HCT116 (cell line): ENCODE data around the gene LRIG3. TPM values are rescaled to one million over a fixed set of nuclear protein-coding genes. Genes with fewer than 3 reads are reported as not detected.
A peak's percentile ranks its signal among the peaks of the same experiment; 100 is the strongest.

Experiments
- ATAC-seq: fragments of 200-7000 bp; cut with Tn5 transposase; 2 replicates; pipeline ENCODE4 v1.9.1; 2020; ENCODE audit warnings: mild to moderate bottlenecking, moderate library complexity
- Bru-seq: library from RNA; stranded (reverse); fragments of 400-500 nt; gene quantifications from one replicate; lab custom pipeline; 2021; lab: Mats Ljungman, UMichigan
- BruChase-seq, 2 experiments: library from RNA; stranded (reverse); fragments of 400-500 nt; gene quantifications; one replicate each; lab custom pipeline; 2021; lab: Mats Ljungman, UMichigan
- BruUV-seq: library from RNA; stranded (reverse); fragments of 400-500 nt; replicated peaks from 2 replicates; lab custom pipeline; 2021; lab: Mats Ljungman, UMichigan
- CTCF ChIA-PET: fragments of 300-600 bp; sonication (Branson Sonifier 250); formaldehyde crosslinking; loops from one replicate; lab custom pipeline; 2021; ENCODE audit warnings: antibody characterized with exemption; lab: Charles Lee
- POLR2A ChIA-PET: fragments of 300-600, 350-600 bp; sonication (Branson Sonifier 250); formaldehyde crosslinking; loops from one replicate; lab custom pipeline; 2021; ENCODE audit warnings: antibody characterized with exemption; lab: Charles Lee
- RAD21 ChIA-PET, 2 experiments: fragments of 300-600 bp; sonication (Branson Sonifier 250); formaldehyde crosslinking; loops; one replicate each; lab custom pipeline; 2023; ENCODE audit warnings: low total read pairs in 2 of 2; ENCODE audit not compliant: uncharacterized antibody in 2 of 2, unreplicated experiment in 2 of 2, low non-redundant PET in 1 of 2; lab: Charles Lee
- DNase-seq: peaks from one replicate; pipeline ENCODE4 v3.0.0-alpha.2; 2010; ENCODE audit warnings: low read depth, low spot score
- H2AFZ ChIP-seq: fragments of 200-600 bp; shearing (Covaris generic), sonication (generic); 2 replicates; pipeline ENCODE4 v1.6.1; 2017; ENCODE audit warnings: low read depth, mixed run types, mixed read lengths, antibody characterized with exemption, low read length; ENCODE audit not compliant: poor library complexity, severe bottlenecking
- H3K27ac ChIP-seq: 2 replicates; pipeline ENCODE4 v1.5.1; 2012; ENCODE audit warnings: low read depth, low read length
- H3K27me3 ChIP-seq: fragments of 200-600 bp; sonication (generic); 2 replicates; pipeline ENCODE4 v1.6.1; 2016; ENCODE audit warnings: mixed run types, low read length, mixed read lengths; ENCODE audit not compliant: insufficient read depth
- H3K36me3 ChIP-seq, 2 experiments: fragments of 200-500 bp in 1 of 2; fragments of 200-600 bp in 1 of 2; sonication (Bioruptor generic) in 1 of 2; sonication (generic) in 1 of 2; 2 replicates each; pipeline versions ENCODE4 v1.5.1 to v1.6.1; 2014 to 2016; ENCODE audit warnings: low read length in 2 of 2, inconsistent platforms in 1 of 2, mixed read lengths in 1 of 2, mixed run types in 1 of 2; ENCODE audit not compliant: insufficient read depth in 2 of 2, control insufficient read depth in 1 of 2
- H3K4me1 ChIP-seq, 2 experiments: fragments of 200-600 bp in 1 of 2; sonication (generic) in 1 of 2; 2 replicates each; pipeline versions ENCODE4 v1.5.1 to v1.6.1; 2012 to 2017; ENCODE audit warnings: low read length in 2 of 2, inconsistent platforms in 1 of 2, mild to moderate bottlenecking in 1 of 2, mixed read lengths in 1 of 2, mixed run types in 1 of 2, moderate library complexity in 1 of 2; ENCODE audit not compliant: insufficient read depth in 2 of 2, control insufficient read depth in 1 of 2
- H3K4me2 ChIP-seq: fragments of 200-600 bp; sonication (generic); 2 replicates; pipeline ENCODE4 v1.6.1; 2017; ENCODE audit warnings: mixed run types, low read length, mixed read lengths
- H3K4me3 ChIP-seq, 2 experiments: fragments of 200-600 bp in 1 of 2; sonication (generic) in 1 of 2; replicated peaks in 1 of 2; 2 replicates each; pipeline ENCODE4 v1.5.1; 2011 to 2016; ENCODE audit warnings: low read length in 2 of 2, control low read depth in 1 of 2, low read depth in 1 of 2, mild to moderate bottlenecking in 1 of 2, mixed read lengths in 1 of 2, mixed run types in 1 of 2
- H3K79me2 ChIP-seq: fragments of 200-600 bp; sonication (generic); 2 replicates; pipeline ENCODE4 v1.6.1; 2017; ENCODE audit warnings: mild to moderate bottlenecking, mixed run types, low read length, moderate library complexity, mixed read lengths; ENCODE audit not compliant: insufficient read depth
- H3K9ac ChIP-seq: fragments of 200-600 bp; sonication (generic); 2 replicates; pipeline ENCODE4 v1.6.1; 2016; ENCODE audit warnings: low read length, mixed read lengths
- H3K9me2 ChIP-seq: fragments of 200-600 bp; sonication (generic), shearing (Covaris generic); 2 replicates; pipeline ENCODE4 v1.6.1; 2017; ENCODE audit warnings: mixed run types, mild to moderate bottlenecking, moderate library complexity; ENCODE audit not compliant: insufficient read depth
- H3K9me3 ChIP-seq, 2 experiments: fragments of 200-500 bp in 1 of 2; fragments of 200-600 bp in 1 of 2; sonication (Bioruptor generic) in 1 of 2; sonication (generic) in 1 of 2; 2 replicates each; pipeline ENCODE4 v1.6.1; 2014 to 2017; ENCODE audit warnings: low read length in 2 of 2, mixed read lengths in 2 of 2, inconsistent platforms in 1 of 2, low read depth in 1 of 2, mild to moderate bottlenecking in 1 of 2, mixed run types in 1 of 2, moderate library complexity in 1 of 2; ENCODE audit not compliant: control insufficient read depth in 1 of 2, insufficient read depth in 1 of 2
- H4K20me1 ChIP-seq: fragments of 200-600 bp; sonication (generic), shearing (Covaris generic); 2 replicates; pipeline ENCODE4 v1.6.1; 2017; ENCODE audit warnings: mixed run types, mild to moderate bottlenecking, moderate library complexity; ENCODE audit not compliant: insufficient read depth
- CBX3 ChIP-seq: IDR thresholded peaks from 2 replicates; pipeline ENCODE4 v1.6.1; 2012; ENCODE audit warnings: low read depth
- EGR1 ChIP-seq: IDR thresholded peaks from 2 replicates; pipeline ENCODE4 v1.6.1; 2012; ENCODE audit warnings: low read depth
- EZH2 ChIP-seq: fragments of 200-600 bp; sonication (generic); IDR thresholded peaks from 2 replicates; pipeline ENCODE4 v1.6.1; 2017; ENCODE audit warnings: antibody characterized with exemption, mixed run types
- SP1 ChIP-seq: IDR thresholded peaks from 2 replicates; pipeline ENCODE4 v1.6.1; 2012; ENCODE audit warnings: low read depth
- TCF7L2 ChIP-seq: IDR thresholded peaks from 2 replicates; pipeline ENCODE4 v1.7.0; 2011; ENCODE audit warnings: borderline replicate concordance, inconsistent platforms; ENCODE audit not compliant: insufficient read depth, insufficient read length; ENCODE audit errors: extremely low read depth
- YY1 ChIP-seq: IDR thresholded peaks from 2 replicates; pipeline ENCODE4 v1.6.1; 2011; ENCODE audit warnings: low read length, low read depth, moderate library complexity, mild to moderate bottlenecking; ENCODE audit not compliant: insufficient replicate concordance; ENCODE audit errors: extremely low read depth
- ZFX ChIP-seq: fragments of 450-650 bp; IDR thresholded peaks from 2 replicates; pipeline ENCODE4 v1.6.1; 2017
- intact Hi-C: fragments of 100-400 bp; cut with micrococcal nuclease; formaldehyde crosslinking; loops from 2 replicates; pipeline ENCODE4 v1.10.0; 2022
- long read RNA-seq: library from polyadenylated mRNA; unstranded; transcript quantifications from one replicate; pipeline ENCODE4 v2.0.0, GENCODE V29; 2021; ENCODE audit not compliant: unreplicated experiment
- polyA plus RNA-seq: library from polyadenylated mRNA; unstranded; fragments of >200 nt; gene quantifications from 2 replicates; pipeline ENCODE4 v1.2.1, GENCODE V29; 2012; ENCODE audit warnings: missing spikeins
- total RNA-seq: library from RNA; stranded (reverse); gene quantifications from one replicate; pipeline ENCODE4 v1.2.1, GENCODE V29; 2021; ENCODE audit not compliant: unreplicated experiment
- TF ChIP-seq, protein P1 (sequence below): IDR thresholded peaks from 2 replicates; pipeline ENCODE4 v1.6.1; 2012; ENCODE audit warnings: low read depth
- TF ChIP-seq, protein P2 (sequence below): IDR thresholded peaks from 2 replicates; pipeline ENCODE4 v1.6.1; 2012

LRIG3 gene
- 11.1 TPM for total RNA-seq
- polyA plus RNA-seq = 2.6 and 3.3 TPM in 2 replicates
- percentile 65 among the genes with signal in this experiment for Bru-seq, nascent RNA
- BruChase-seq, experiment 1, labeled RNA remaining after a 6-hour chase = percentile 40 among the genes with signal in this experiment
- percentile 48 among the genes with signal in this experiment for BruChase-seq, experiment 2, labeled RNA remaining after a 2-hour chase
- long read RNA-seq, full-length matches to known transcripts = 18 of 20 reads
- long read RNA-seq, partial matches to known transcripts = 1 of 20 reads
- long read RNA-seq, other reads (novel, unspliced or antisense) = 1 of 20 reads

- intact Hi-C loops = no loop called here
- RAD21 ChIA-PET = no interaction called here
Measured at GRCh38 chr12:58920102-58920960, at the start of gene LRIG3. LRIG3 (minus strand) TSS chr12:58920504; CDS start chr12:58920235, 269 bp downstream.

More at GRCh38 chr12:58920102-58920960, at the start of gene LRIG3:
- peaks cover 43% of the 10 kb centered on the region for H3K79me2 ChIP-seq
- peak within 1 kb of the TSS; percentile 89 for H2AFZ ChIP-seq
- peak within 1 kb of the TSS; percentile 70 for H3K27ac ChIP-seq
- peak within 1 kb of the TSS; percentile 77 for H3K9ac ChIP-seq
- H3K9me3 ChIP-seq = no peaks in the 10 kb centered on the region
- peak within 1 kb of the TSS; percentile 74 for H3K4me2 ChIP-seq
- H3K4me1 ChIP-seq = peaks cover 4 to 15% of the 10 kb centered on the region in 2 experiments; a peak in 3 of 4 replicates
- no peaks in the 10 kb centered on the region for H3K27me3 ChIP-seq
- POLR2A ChIA-PET = no interaction called here
- peak within 1 kb of the TSS; percentile 68 to 75 for H3K4me3 ChIP-seq
- H3K36me3 ChIP-seq = no peaks in the 10 kb centered on the region
- CTCF ChIA-PET = interaction anchor here (0.8 kb wide), 1 partner anchor 11 kb away, joined by 3 read pairs; no protein-coding TSS in a partner anchor
- no peaks in the 10 kb centered on the region for H4K20me1 ChIP-seq
- DNase-seq (peak; percentile 59), ATAC-seq (peak; percentile 92)
- BruUV-seq = no TSS peak
- TF ChIP-seq TCF7L2 (peak; percentile 83), EGR1 (no peak), YY1 (peak; percentile 19), SP1 (peak; percentile 13; the same call in 1 of the 2 replicates), EZH2 (no peak), CBX3 (0 out of 2 replicates have a peak, but pooled peaks have one; percentile 36), ZFX (peak; percentile 86)
- TF ChIP-seq, protein P1, sequence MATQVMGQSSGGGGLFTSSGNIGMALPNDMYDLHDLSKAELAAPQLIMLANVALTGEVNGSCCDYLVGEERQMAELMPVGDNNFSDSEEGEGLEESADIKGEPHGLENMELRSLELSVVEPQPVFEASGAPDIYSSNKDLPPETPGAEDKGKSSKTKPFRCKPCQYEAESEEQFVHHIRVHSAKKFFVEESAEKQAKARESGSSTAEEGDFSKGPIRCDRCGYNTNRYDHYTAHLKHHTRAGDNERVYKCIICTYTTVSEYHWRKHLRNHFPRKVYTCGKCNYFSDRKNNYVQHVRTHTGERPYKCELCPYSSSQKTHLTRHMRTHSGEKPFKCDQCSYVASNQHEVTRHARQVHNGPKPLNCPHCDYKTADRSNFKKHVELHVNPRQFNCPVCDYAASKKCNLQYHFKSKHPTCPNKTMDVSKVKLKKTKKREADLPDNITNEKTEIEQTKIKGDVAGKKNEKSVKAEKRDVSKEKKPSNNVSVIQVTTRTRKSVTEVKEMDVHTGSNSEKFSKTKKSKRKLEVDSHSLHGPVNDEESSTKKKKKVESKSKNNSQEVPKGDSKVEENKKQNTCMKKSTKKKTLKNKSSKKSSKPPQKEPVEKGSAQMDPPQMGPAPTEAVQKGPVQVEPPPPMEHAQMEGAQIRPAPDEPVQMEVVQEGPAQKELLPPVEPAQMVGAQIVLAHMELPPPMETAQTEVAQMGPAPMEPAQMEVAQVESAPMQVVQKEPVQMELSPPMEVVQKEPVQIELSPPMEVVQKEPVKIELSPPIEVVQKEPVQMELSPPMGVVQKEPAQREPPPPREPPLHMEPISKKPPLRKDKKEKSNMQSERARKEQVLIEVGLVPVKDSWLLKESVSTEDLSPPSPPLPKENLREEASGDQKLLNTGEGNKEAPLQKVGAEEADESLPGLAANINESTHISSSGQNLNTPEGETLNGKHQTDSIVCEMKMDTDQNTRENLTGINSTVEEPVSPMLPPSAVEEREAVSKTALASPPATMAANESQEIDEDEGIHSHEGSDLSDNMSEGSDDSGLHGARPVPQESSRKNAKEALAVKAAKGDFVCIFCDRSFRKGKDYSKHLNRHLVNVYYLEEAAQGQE = no peak
- TF ChIP-seq, protein P2, sequence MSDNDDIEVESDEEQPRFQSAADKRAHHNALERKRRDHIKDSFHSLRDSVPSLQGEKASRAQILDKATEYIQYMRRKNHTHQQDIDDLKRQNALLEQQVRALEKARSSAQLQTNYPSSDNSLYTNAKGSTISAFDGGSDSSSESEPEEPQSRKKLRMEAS = peak; percentile 88
- no peaks in the 10 kb centered on the region for H3K9me2 ChIP-seq
